Stimulated activated CD8-positive, alpha-beta memory T cell treated with anti-CD3 and anti-CD28 coated beads, Interleukin-15, amount 100 ng/mL, for 4 hours (primary cell): ENCODE data around the gene GAMT.
A peak's percentile ranks its signal among the peaks of the same experiment; 100 is the strongest.

Source experiments
- DNase-seq, 2 donors: peaks; one replicate each; pipeline ENCODE4 v3.0.0-alpha.2; 2020; ENCODE audit warnings: low read depth in 2 of 2

The GAMT gene

DNA sequence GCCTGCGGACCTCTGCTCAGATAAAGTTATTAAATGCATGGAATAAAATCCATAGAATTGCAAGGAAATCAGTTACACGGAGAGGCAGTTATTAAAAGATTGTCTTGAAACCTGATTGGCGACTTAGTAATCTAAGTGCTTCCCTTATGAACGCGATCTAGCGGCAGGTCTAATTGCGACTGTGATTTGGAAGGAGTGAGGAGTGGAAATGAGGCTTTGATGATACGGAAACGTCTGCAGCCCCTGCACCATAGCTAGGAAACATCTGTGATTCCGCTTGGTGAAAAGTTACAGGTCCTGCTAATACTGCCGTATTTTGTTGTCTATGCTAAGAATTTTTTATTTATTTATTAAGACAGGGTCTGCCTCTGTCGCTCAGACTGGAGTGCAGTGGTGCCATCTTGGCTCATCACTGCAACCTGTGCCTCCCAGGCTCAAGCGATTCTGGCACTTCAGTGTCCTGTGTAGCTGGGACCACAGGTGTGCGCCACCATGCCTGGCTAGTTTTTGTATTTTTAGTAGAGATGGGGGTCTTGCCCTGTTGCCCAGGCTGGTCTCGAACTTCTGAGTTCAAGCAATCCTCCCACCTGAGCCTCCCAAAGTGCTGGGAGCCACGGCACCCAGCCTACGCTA is 16.7 kb downstream of the GAMT start:
- DNase-seq, result no peak

GRCh38 chr19:1384085-1384462 is 17.3 kb downstream of the GAMT start:
- no peak for DNase-seq

DNA sequence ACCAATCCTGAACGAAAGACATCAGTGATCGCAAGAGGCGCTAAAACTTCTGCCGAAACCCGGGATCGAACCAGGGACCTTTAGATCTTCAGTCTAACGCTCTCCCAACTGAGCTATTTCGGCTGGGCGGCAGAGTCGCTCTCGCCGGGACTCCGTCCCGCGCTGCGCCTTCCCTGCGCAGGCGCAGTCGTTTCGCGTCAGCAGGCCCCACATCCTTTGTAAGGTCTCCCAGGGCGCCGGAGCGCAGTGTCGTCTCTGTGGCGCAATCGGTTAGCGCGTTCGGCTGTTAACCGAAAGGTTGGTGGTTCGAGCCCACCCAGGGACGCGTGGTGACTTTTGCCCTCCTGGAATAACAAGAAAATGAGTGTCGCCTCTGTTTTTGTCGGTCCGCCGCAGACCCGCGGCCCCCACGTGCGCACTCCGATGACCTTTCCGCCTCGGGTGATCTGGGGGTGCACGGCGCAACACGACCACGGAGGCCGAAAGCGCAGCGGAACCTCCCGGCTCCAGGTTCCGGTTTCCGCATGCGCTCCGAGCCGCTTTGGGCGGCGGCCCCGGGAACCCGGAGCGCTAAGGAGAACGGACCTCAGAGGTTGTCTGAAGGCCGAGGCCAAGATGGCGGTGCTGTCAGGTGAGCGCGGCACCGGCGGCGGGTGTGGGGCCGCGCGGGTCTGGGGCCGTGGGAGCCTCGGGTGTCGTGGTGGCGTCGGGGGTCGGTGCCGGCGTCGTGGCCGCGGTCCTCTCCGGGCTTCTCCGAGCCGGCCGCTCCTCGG is 17.8 kb downstream of the GAMT start, which contains the start of gene NDUFS7:
Gene NDUFS7, plus strand, starts transcription at position 596 of the 773 bp plus-strand sequence. Its CDS starts 20 bp downstream, at position 616.
- DNase-seq, result peak; percentile 81 to 89

- DNase-seq, result no peak
These were observed 18.4 kb downstream of the GAMT start for GRCh38 chr19:1383017-1383311.

DNA sequence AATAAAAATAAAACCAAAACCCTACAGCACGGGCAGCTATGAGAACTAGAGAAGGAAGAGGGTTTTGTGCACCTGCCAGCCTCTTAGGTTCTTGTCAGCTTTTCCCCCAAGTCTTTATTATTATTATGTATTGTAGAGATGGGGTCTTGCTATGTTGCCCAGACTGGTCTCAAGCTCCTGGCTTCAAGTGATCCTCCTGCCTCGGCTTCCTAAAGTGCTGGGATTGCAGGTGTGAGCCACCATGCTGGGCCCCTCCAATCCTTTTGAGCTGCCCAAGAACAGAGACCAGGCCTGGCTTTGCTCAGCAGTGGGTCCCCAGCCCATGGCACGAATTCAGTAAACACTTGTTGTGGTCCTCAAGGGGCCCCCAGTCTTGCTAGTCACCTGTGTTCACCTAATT is 19.1 kb downstream of the GAMT start:
- DNase-seq, result no peak

- no peak for DNase-seq
These were observed 21.3 kb downstream of the GAMT start for GRCh38 chr19:1379961-1380489.

DNA sequence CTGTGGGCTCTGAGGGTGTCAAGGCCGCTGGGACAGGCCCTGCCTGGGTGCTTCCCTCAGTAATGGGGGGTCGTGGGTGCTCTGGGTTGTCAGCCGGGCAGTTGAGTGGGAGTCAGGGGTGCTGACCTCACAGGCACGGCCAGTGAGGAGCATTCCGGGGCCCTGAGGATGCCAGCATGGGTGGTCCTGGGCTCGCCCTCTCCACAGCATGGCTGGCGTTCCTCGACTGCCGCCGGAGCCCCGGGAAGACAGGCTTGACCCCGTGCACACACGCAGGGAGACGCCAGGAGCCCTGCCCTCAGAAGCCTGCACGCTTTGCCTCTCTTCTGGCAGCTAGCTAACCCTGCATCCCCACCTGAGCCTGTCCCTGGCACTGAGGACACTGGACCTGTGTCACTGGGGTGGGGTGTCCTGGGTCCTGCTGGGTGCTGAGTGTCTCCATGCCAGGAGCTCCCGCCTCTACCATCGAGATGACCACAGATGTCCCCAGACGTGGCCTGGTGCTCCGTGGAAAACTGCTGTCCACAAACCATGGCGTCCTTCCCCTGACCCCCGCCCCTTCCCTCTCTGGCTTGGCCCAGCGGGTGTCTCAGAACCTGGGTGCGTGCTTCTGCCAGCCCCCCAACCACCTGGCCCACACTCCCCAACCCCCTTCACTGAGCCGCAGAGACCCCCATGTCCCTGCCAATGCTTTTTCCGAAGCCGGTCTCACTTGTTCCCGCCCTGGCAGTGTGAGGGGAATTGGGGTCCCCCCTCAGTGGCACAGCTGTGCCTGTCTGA is 22.0 kb downstream of the GAMT start:
- DNase-seq, result no peak

- no peak for DNase-seq
These were observed 23.2 kb downstream of the GAMT start for GRCh38 chr19:1377965-1378785.

GRCh38 chr19:1377176-1377964 is 24.0 kb downstream of the GAMT start:
- no peak for DNase-seq

GRCh38 chr19:1376415-1376805 is 24.9 kb downstream of the GAMT start:
- no peak for DNase-seq

- DNase-seq, result no peak
These were observed 27.1 kb downstream of the GAMT start for GRCh38 chr19:1374250-1374577.

- no peak for DNase-seq
These were observed 27.6 kb downstream of the GAMT start for GRCh38 chr19:1373534-1374249.

GRCh38 chr19:1373042-1373533 is 28.3 kb downstream of the GAMT start:
- DNase-seq, result no peak

DNA sequence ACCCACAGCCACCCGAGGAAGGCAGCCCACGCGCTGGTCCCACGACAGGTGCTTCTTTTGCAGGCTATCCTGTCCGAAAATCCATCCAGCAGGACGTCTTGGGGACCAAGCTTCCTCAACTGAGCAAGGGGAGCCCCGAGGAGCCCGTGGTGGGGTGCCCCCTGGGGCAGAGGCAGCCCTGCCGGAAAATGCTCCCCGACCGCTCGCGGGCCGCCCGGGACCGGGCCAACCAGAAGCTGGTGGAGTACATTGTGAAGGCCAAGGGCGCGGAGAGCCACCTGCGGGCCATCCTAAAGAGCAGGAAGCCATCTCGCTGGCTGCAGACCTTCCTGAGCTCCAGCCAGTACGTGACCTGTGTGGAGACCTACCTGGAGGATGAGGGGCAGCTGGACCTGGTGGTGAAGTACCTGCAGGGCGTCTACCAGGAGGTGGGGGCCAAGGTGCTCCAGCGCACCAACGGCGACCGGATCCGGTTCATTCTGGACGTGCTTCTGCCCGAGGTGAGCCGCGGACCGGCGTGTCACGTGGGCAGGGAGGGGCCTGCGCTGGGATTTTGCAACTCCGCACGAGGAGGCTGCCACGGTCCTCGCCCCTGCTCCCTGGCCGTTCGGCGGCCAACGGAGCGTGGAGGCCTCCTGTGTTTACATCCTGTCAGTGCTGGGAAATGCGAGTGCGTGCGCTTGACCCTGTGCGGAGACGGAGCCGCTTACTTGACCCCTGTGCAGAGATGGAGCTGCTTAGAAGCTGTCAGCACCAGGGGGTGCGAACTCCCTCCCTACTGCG is 30.6 kb downstream of the GAMT start:
- no peak for DNase-seq

DNA sequence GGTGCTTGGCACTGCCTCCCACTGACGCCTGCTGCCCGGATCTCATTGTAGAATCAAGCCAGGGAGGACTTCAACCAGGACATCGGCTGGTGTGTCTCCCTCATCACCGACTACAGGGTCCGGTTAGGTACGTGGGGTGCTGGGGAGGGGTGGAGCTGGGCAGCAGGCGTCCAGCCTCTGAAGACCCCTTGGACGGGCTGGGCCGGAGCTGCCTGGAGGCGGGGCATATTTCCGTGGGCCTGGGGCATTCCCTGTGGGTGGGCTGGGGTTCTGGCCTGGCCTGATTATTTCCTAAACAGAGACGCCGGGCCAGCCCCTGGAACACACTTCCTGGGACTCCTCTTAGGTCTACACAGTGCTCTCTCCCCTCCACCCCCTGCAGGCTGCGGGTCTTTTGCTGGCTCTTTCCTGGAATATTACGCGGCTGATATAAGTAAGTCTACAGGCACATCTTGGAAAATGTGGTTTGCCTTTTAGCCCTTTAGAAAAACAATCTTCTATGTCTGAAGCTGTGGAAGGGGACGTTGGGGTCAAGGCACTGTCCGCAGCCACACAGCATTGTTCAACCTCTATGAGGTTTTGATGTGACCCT is 32.0 kb downstream of the GAMT start:
- DNase-seq, result no peak

- DNase-seq, result no peak
These were observed 34.2 kb downstream of the GAMT start for GRCh38 chr19:1366899-1367870.

DNA sequence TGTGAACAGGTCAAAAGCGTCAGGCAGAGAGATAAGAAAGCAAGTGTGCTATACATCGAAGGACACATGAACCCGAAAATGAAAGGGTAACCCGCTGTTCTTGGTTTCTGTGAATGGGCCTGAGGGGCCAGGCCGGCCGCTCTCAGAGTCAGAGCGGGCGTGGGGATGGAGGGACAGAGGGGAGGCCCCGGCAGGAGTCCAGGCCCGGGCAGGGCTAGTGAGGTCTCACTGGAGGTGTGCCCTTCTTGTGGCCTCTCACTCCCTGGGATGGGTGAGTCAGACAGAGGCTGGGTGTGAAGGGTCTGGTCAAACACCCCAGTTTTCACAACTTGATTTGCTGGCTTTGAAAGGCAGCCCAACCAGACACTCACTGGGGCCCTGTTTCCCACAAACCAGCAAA is 35.0 kb downstream of the GAMT start:
- no peak for DNase-seq
